Central memory CD8-positive, alpha-beta T cell (primary cell): ENCODE results near the gene SLC38A2.
A peak's percentile ranks its signal among the peaks of the same experiment; 100 is the strongest.

Source experiments
- ATAC-seq: fragments of 150-1000 bp; cut with Tn5 transposase; replicated peaks from 2 replicates; pipeline ENCODE4 v1.10.0; 2022; ENCODE audit warnings: mild to moderate bottlenecking, moderate FRiP score, moderate number of reproducible peaks; ENCODE audit not compliant: poor library complexity, severe bottlenecking; ENCODE audit errors: extremely low read depth
- DNase-seq, 2 donors: peaks; one replicate each; pipeline ENCODE4 v3.0.0; 2021; ENCODE audit warnings: low spot score in 2 of 2
- H3K27ac Mint-ChIP-seq: one replicate; pipeline ENCODE4 v1.8.0; 2022; ENCODE audit warnings: low read depth, mild to moderate bottlenecking, moderate library complexity, mixed read lengths
- H3K27me3 Mint-ChIP-seq: one replicate; pipeline ENCODE4 v1.8.0; 2022; ENCODE audit warnings: mixed read lengths
- H3K36me3 Mint-ChIP-seq: one replicate; pipeline ENCODE4 v1.8.0; 2022; ENCODE audit warnings: mild to moderate bottlenecking, moderate library complexity, mixed read lengths; ENCODE audit not compliant: insufficient read depth
- H3K4me1 Mint-ChIP-seq: one replicate; pipeline ENCODE4 v1.8.0; 2022; ENCODE audit warnings: mixed read lengths
- H3K4me3 Mint-ChIP-seq: one replicate; pipeline ENCODE4 v1.8.0; 2022; ENCODE audit warnings: mild to moderate bottlenecking, moderate library complexity, mixed read lengths
- H3K9me3 Mint-ChIP-seq: one replicate; pipeline ENCODE4 v1.8.0; 2022; ENCODE audit warnings: mixed read lengths

The SLC38A2 gene

GRCh38 chr12:46372544-46373300 is at the start of gene SLC38A2:
Gene SLC38A2 (minus strand): TSS chr12:46372773. CDS start chr12:46371293, 1,480 bp downstream.
- DNase-seq (peak; percentile 93 to 95), ATAC-seq (peak; percentile 88)
- Mint-ChIP-seq H3K9me3 (no peaks in the 10 kb centered on the region), H3K27me3 (no peaks in the 10 kb centered on the region), H3K4me1 (peaks cover 51% of the 10 kb centered on the region), H3K36me3 (peaks cover 53% of the 10 kb centered on the region), H3K4me3 (peak within 1 kb of the TSS; percentile 93), H3K27ac (peak within 1 kb of the TSS; percentile 100)

GRCh38 chr12:46419675-46420074 is 47.1 kb upstream of the SLC38A2 start:
- H3K4me1 Mint-ChIP-seq, result no peaks in the 10 kb centered on the region
- DNase-seq (no peak), ATAC-seq (no peak)
- H3K4me3 Mint-ChIP-seq, result no peak overlapping the region
- H3K9me3 Mint-ChIP-seq, result no peaks in the 10 kb centered on the region
- H3K27me3 Mint-ChIP-seq, result no peaks in the 10 kb centered on the region
- H3K36me3 Mint-ChIP-seq, result no peaks in the 10 kb centered on the region
- no peak overlapping the region for H3K27ac Mint-ChIP-seq

- DNase-seq (no peak), ATAC-seq (no peak)
- Mint-ChIP-seq H3K27ac (no peak overlapping the region), H3K4me3 (no peak overlapping the region), H3K36me3 (no peaks in the 10 kb centered on the region), H3K9me3 (no peaks in the 10 kb centered on the region), H3K4me1 (no peaks in the 10 kb centered on the region), H3K27me3 (no peaks in the 10 kb centered on the region)
Measured at GRCh38 chr12:46415552-46415951, 43.0 kb upstream of the SLC38A2 start.

GRCh38 chr12:46414591-46415268 is 42.2 kb upstream of the SLC38A2 start:
- Mint-ChIP-seq H3K36me3 (no peaks in the 10 kb centered on the region), H3K4me1 (no peaks in the 10 kb centered on the region), H3K27me3 (no peaks in the 10 kb centered on the region), H3K9me3 (no peaks in the 10 kb centered on the region), H3K27ac (no peak overlapping the region), H3K4me3 (no peak overlapping the region)
- DNase-seq (no peak), ATAC-seq (no peak)

- Mint-ChIP-seq H3K27me3 (no peaks in the 10 kb centered on the region), H3K36me3 (no peaks in the 10 kb centered on the region), H3K4me3 (no peak overlapping the region), H3K27ac (no peak overlapping the region), H3K9me3 (no peaks in the 10 kb centered on the region), H3K4me1 (no peaks in the 10 kb centered on the region)
- ATAC-seq (no peak), DNase-seq (no peak)
Measured at GRCh38 chr12:46413368-46413767, 40.8 kb upstream of the SLC38A2 start.

GRCh38 chr12:46412857-46413256 is 40.3 kb upstream of the SLC38A2 start:
- Mint-ChIP-seq H3K36me3 (no peaks in the 10 kb centered on the region), H3K4me1 (peaks cover 3% of the 10 kb centered on the region), H3K27ac (no peak overlapping the region), H3K27me3 (no peaks in the 10 kb centered on the region), H3K9me3 (no peaks in the 10 kb centered on the region), H3K4me3 (no peak overlapping the region)
- ATAC-seq (no peak), DNase-seq (no peak)

GRCh38 chr12:46410495-46410894 is 37.9 kb upstream of the SLC38A2 start:
- no peak for ATAC-seq
- no peak overlapping the region for H3K4me3 Mint-ChIP-seq
- H3K4me1 Mint-ChIP-seq, result peaks cover 10% of the 10 kb centered on the region

GRCh38 chr12:46409974-46410373 is 37.4 kb upstream of the SLC38A2 start:
- no peak overlapping the region for H3K4me3 Mint-ChIP-seq
- DNase-seq, result no peak
- H3K27ac Mint-ChIP-seq, result no peak overlapping the region
- no peaks in the 10 kb centered on the region for H3K9me3 Mint-ChIP-seq
- peaks cover 12% of the 10 kb centered on the region for H3K4me1 Mint-ChIP-seq
- no peak for ATAC-seq
- H3K36me3 Mint-ChIP-seq, result no peaks in the 10 kb centered on the region
- H3K27me3 Mint-ChIP-seq, result no peaks in the 10 kb centered on the region

More at GRCh38 chr12:46410495-46410894, 37.9 kb upstream of the SLC38A2 start:
- H3K36me3 Mint-ChIP-seq, result no peaks in the 10 kb centered on the region
- H3K9me3 Mint-ChIP-seq, result no peaks in the 10 kb centered on the region
- H3K27ac Mint-ChIP-seq, result no peak overlapping the region
- H3K27me3 Mint-ChIP-seq, result no peaks in the 10 kb centered on the region
- DNase-seq, result no peak

GRCh38 chr12:46409342-46409741 is 36.8 kb upstream of the SLC38A2 start:
- no peaks in the 10 kb centered on the region for H3K9me3 Mint-ChIP-seq
- no peak overlapping the region for H3K27ac Mint-ChIP-seq
- no peaks in the 10 kb centered on the region for H3K36me3 Mint-ChIP-seq
- ATAC-seq (no peak), DNase-seq (no peak)
- no peaks in the 10 kb centered on the region for H3K27me3 Mint-ChIP-seq
- H3K4me1 Mint-ChIP-seq, result peaks cover 12% of the 10 kb centered on the region
- no peak overlapping the region for H3K4me3 Mint-ChIP-seq

- no peaks in the 10 kb centered on the region for H3K27me3 Mint-ChIP-seq
- no peaks in the 10 kb centered on the region for H3K36me3 Mint-ChIP-seq
- no peak for ATAC-seq
- H3K27ac Mint-ChIP-seq, result no peak overlapping the region
- no peaks in the 10 kb centered on the region for H3K9me3 Mint-ChIP-seq
- H3K4me3 Mint-ChIP-seq, result no peak overlapping the region
- no peak for DNase-seq
- H3K4me1 Mint-ChIP-seq, result peaks cover 18% of the 10 kb centered on the region
Measured at GRCh38 chr12:46408441-46408840, 35.9 kb upstream of the SLC38A2 start.

- H3K4me3 Mint-ChIP-seq, result no peak overlapping the region
- H3K36me3 Mint-ChIP-seq, result no peaks in the 10 kb centered on the region
- no peak overlapping the region for H3K27ac Mint-ChIP-seq
- no peak for DNase-seq
- H3K9me3 Mint-ChIP-seq, result no peaks in the 10 kb centered on the region
- H3K27me3 Mint-ChIP-seq, result no peaks in the 10 kb centered on the region
- no peak for ATAC-seq
- peaks cover 24% of the 10 kb centered on the region for H3K4me1 Mint-ChIP-seq
Measured at GRCh38 chr12:46407361-46407760, 34.8 kb upstream of the SLC38A2 start.

GRCh38 chr12:46406352-46407027 is 33.9 kb upstream of the SLC38A2 start:
- Mint-ChIP-seq H3K9me3 (no peaks in the 10 kb centered on the region), H3K4me1 (peaks cover 24% of the 10 kb centered on the region), H3K27ac (no peak overlapping the region), H3K4me3 (no peak overlapping the region), H3K27me3 (no peaks in the 10 kb centered on the region), H3K36me3 (no peaks in the 10 kb centered on the region)
- DNase-seq (no peak), ATAC-seq (no peak)

GRCh38 chr12:46404733-46405132 is 32.2 kb upstream of the SLC38A2 start:
- peaks cover 1% of the 10 kb centered on the region for H3K36me3 Mint-ChIP-seq
- H3K27ac Mint-ChIP-seq, result no peak overlapping the region
- H3K4me1 Mint-ChIP-seq, result peaks cover 26% of the 10 kb centered on the region

More at GRCh38 chr12:46404733-46405132, 32.2 kb upstream of the SLC38A2 start:
- H3K4me3 Mint-ChIP-seq, result no peak overlapping the region
- DNase-seq (no peak), ATAC-seq (no peak)
- peaks cover under 1% of the 10 kb centered on the region for H3K9me3 Mint-ChIP-seq
- H3K27me3 Mint-ChIP-seq, result no peaks in the 10 kb centered on the region
